ENCODE results near the gene TNFRSF8.

The TNFRSF8 gene

DNA sequence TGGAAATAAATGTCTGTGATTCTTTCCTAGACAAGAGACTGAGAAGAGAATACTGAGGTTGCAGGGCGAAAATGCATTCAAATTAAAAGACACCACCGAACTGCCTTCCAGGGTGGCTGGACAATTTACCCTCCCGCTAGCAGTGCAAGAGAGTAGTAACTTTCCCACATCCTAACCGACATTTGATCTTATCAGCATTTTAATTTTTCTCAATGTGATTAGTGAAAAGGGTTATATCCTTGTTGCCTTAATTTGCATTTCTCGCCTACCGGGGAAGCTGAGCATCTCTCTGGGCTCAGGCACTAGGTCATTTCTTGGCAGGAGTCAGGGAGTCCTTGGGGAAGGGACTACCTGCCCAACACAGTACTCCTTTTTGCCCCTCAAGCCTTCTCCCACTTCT is 2.8 kb downstream of the TNFRSF8 start:
- no peaks in the 10 kb centered on the region for H3K79me1 ChIP-seq (ENCODE audit: low read depth, low read length)
- H3K18ac ChIP-seq (ENCODE audit: low read length): no peak overlapping the region
- no peak overlapping the region for H3K4me3 ChIP-seq (ENCODE audit: low read length in 2 of 2)
- H3K27ac ChIP-seq (replicated peaks; ENCODE audit: low read length): no peak overlapping the region
- no peak overlapping the region for H4K91ac ChIP-seq (ENCODE audit: low read depth, low read length, poor library complexity)
- H3K14ac ChIP-seq (ENCODE audit: low read length): no peak overlapping the region
- peaks cover 20 to 72% (median 33%) of the 10 kb centered on the region in 3 experiments for H3K27me3 ChIP-seq (ENCODE audit: control insufficient read depth in 3 of 3, insufficient read depth in 3 of 3, low read depth in 1 of 3, low read length in 3 of 3)
- H2AFZ ChIP-seq (ENCODE audit: low read length): no peak overlapping the region
- H3K23ac ChIP-seq (ENCODE audit: low read depth, low read length, poor library complexity): no peak overlapping the region
- no peak overlapping the region for H2BK12ac ChIP-seq (ENCODE audit: low read length)
- no peak overlapping the region for H2BK120ac ChIP-seq (ENCODE audit: low read depth, low read length)
- no peak overlapping the region for H3K4me2 ChIP-seq (ENCODE audit: insufficient read depth, low read length, poor library complexity, severe bottlenecking)
- no peak overlapping the region for H2BK5ac ChIP-seq (ENCODE audit: low read length)
- H3K9me3 ChIP-seq (replicated peaks in 1 of 2; ENCODE audit: control insufficient read depth in 2 of 2, insufficient read depth in 1 of 2, low read depth in 1 of 2, low read length in 2 of 2): peaks cover 4 to 5% of the 10 kb centered on the region in 2 donors
- H2AK5ac ChIP-seq (ENCODE audit: low read depth, low read length): no peak overlapping the region
- H3K4ac ChIP-seq (ENCODE audit: low read length): no peak overlapping the region
- peak overlapping the region; percentile 9 for H4K8ac ChIP-seq (ENCODE audit: low read depth, low read length)
- H3K36me3 ChIP-seq (replicated peaks in 1 of 2; ENCODE audit: control insufficient read depth in 2 of 2, insufficient read depth in 2 of 2, low read length in 2 of 2): no peaks in the 10 kb centered on the region
- H3K4me1 ChIP-seq (ENCODE audit: control insufficient read depth in 2 of 2, insufficient read depth in 1 of 2, low read depth in 1 of 2, low read length in 2 of 2): peaks cover 9 to 14% of the 10 kb centered on the region in 2 donors
- DNase-seq (ENCODE audit: low spot score): no peak
- WGBS, 2 donors (ENCODE audit: extremely low coverage in 2 of 2, insufficient read length in 2 of 2, insufficient replicate concordance in 1 of 2): no CpG with 5 or more reads among the region's 6 CpGs
- H2BK15ac ChIP-seq (ENCODE audit: low read length): no peak overlapping the region
- no peak overlapping the region for H3K9ac ChIP-seq (ENCODE audit: low read depth, low read length, poor library complexity)

DNA sequence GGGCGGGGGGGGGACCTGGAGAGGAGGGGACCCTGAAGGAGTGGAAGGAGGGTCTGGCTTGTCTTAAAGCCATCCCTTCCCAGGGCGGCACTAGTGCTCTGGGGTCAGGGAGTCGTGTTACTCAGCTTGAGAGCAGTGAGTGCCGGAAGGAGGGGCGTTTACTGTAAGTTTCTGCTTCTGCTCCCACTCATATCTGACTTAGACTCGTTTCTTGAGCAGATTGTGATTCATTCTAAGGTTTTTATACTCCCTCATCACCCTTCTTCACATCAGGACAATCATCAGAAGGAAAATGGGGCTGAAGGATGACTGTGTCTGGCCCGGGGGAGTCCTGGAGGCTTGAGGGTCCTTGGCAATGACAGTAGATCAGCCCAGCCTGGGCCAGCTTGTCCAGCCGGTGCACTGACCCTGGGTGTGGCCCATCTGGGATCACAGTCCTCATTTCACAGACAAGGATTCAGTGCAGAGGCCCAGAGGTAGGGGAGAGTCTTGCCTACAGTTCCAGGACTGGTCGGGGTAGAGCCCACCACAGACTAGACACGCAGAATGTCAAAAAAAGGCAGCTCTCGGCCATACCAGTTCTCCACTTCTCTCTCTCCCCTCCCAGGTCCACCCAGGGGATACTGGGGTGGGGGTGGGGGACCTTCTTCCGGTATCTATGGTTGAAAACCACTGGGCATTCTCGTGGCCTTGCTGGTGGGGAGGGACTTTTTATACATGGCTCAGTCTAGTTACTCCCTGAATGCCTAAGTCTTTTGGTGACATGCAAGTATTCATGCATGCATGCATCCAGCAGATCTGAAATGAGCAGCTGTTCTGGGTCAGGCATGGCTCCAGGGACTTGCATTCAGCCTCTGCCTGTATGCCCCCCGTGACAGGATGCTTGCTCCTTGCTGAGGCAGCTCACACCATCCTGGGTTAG is 5.1 kb downstream of the TNFRSF8 start:
- H3K4me3 ChIP-seq (ENCODE audit: low read length in 2 of 2): no peak overlapping the region
- H2BK12ac ChIP-seq (ENCODE audit: low read length): no peak overlapping the region
- H3K14ac ChIP-seq (ENCODE audit: low read length): no peak overlapping the region
- H3K27me3 ChIP-seq (ENCODE audit: control insufficient read depth in 3 of 3, insufficient read depth in 3 of 3, low read depth in 1 of 3, low read length in 3 of 3): peaks cover 17 to 67% (median 17%) of the 10 kb centered on the region in 3 experiments
- no peaks in the 10 kb centered on the region for H3K36me3 ChIP-seq (replicated peaks in 1 of 2; ENCODE audit: control insufficient read depth in 2 of 2, insufficient read depth in 2 of 2, low read length in 2 of 2)
- H3K9ac ChIP-seq (ENCODE audit: low read depth, low read length, poor library complexity): peak overlapping the region; percentile 44
- H3K27ac ChIP-seq (replicated peaks; ENCODE audit: low read length): no peak overlapping the region
- peak overlapping the region; percentile 89 for H2AFZ ChIP-seq (ENCODE audit: low read length)
- peaks cover 9 to 13% of the 10 kb centered on the region in 2 donors for H3K4me1 ChIP-seq (ENCODE audit: control insufficient read depth in 2 of 2, insufficient read depth in 1 of 2, low read depth in 1 of 2, low read length in 2 of 2)
- H2BK5ac ChIP-seq (ENCODE audit: low read length): no peak overlapping the region
- no peak overlapping the region for H2AK5ac ChIP-seq (ENCODE audit: low read depth, low read length)
- no peak for DNase-seq (ENCODE audit: low spot score)
- no peaks in the 10 kb centered on the region for H3K79me1 ChIP-seq (ENCODE audit: low read depth, low read length)
- WGBS, 2 donors (ENCODE audit: extremely low coverage in 2 of 2, insufficient read length in 2 of 2, insufficient replicate concordance in 1 of 2): no CpG with 5 or more reads among the region's 14 CpGs
- no peak overlapping the region for H3K4ac ChIP-seq (ENCODE audit: low read length)
- H2BK120ac ChIP-seq (ENCODE audit: low read depth, low read length): no peak overlapping the region
- no peaks in the 10 kb centered on the region for H3K9me3 ChIP-seq (replicated peaks in 1 of 2; ENCODE audit: control insufficient read depth in 2 of 2, insufficient read depth in 1 of 2, low read depth in 1 of 2, low read length in 2 of 2)
- no peak overlapping the region for H3K18ac ChIP-seq (ENCODE audit: low read length)
- no peak overlapping the region for H3K4me2 ChIP-seq (ENCODE audit: insufficient read depth, low read length, poor library complexity, severe bottlenecking)
- H4K91ac ChIP-seq (ENCODE audit: low read depth, low read length, poor library complexity): no peak overlapping the region
- H2BK15ac ChIP-seq (ENCODE audit: low read length): peak overlapping the region; percentile 65
- no peak overlapping the region for H3K23ac ChIP-seq (ENCODE audit: low read depth, low read length, poor library complexity)
- H4K8ac ChIP-seq (ENCODE audit: low read depth, low read length): no peak overlapping the region

DNA sequence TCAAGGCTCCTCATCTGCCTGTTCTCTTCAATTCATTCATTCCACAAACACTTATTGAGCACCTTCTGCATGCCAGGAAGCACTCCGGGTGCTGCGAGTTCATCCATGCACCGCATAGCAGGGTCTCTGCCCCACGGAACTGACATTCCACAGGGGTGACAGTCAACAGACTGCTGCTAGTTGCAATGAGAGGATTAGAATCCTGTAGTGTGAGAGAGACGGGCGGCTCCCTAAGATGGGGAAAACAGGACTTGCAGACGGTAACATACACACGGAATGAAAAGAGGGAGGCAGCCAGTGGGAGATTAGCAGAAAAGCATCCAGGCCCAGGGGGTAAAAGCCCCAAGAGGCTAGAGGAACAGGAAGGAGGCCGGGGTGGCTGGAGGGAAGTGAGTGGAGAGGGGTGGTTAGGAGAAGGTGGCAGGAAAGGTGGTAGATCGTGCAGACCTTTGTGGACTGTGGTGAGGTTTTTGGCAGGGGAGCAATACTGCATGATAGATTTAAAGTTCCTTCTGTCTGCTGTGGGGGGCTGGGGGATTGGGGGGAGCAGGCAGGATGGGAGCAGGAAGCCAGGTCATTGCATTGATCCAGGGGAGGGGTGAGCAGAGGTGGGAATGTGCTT is 6.6 kb downstream of the TNFRSF8 start:
- peaks cover 7 to 9% of the 10 kb centered on the region in 2 donors for H3K4me1 ChIP-seq (ENCODE audit: control insufficient read depth in 2 of 2, insufficient read depth in 1 of 2, low read depth in 1 of 2, low read length in 2 of 2)
- H4K91ac ChIP-seq (ENCODE audit: low read depth, low read length, poor library complexity): no peak overlapping the region
- H3K79me1 ChIP-seq (ENCODE audit: low read depth, low read length): no peaks in the 10 kb centered on the region
- no peak overlapping the region for H3K4me2 ChIP-seq (ENCODE audit: insufficient read depth, low read length, poor library complexity, severe bottlenecking)
- no peak overlapping the region for H2AFZ ChIP-seq (ENCODE audit: low read length)
- H2BK120ac ChIP-seq (ENCODE audit: low read depth, low read length): no peak overlapping the region
- no peaks in the 10 kb centered on the region for H3K9me3 ChIP-seq (replicated peaks in 1 of 2; ENCODE audit: control insufficient read depth in 2 of 2, insufficient read depth in 1 of 2, low read depth in 1 of 2, low read length in 2 of 2)
- no peak overlapping the region for H3K4ac ChIP-seq (ENCODE audit: low read length)
- no peak overlapping the region for H2AK5ac ChIP-seq (ENCODE audit: low read depth, low read length)
- H3K4me3 ChIP-seq (ENCODE audit: low read length in 2 of 2): no peak overlapping the region
- no CpG with 5 or more reads among the region's 10 CpGs for WGBS, 2 donors (ENCODE audit: extremely low coverage in 2 of 2, insufficient read length in 2 of 2, insufficient replicate concordance in 1 of 2)
- H3K23ac ChIP-seq (ENCODE audit: low read depth, low read length, poor library complexity): no peak overlapping the region
- H2BK12ac ChIP-seq (ENCODE audit: low read length): no peak overlapping the region
- H3K27ac ChIP-seq (replicated peaks; ENCODE audit: low read length): no peak overlapping the region
- no peaks in the 10 kb centered on the region for H3K36me3 ChIP-seq (replicated peaks in 1 of 2; ENCODE audit: control insufficient read depth in 2 of 2, insufficient read depth in 2 of 2, low read length in 2 of 2)
- H3K14ac ChIP-seq (ENCODE audit: low read length): no peak overlapping the region
- H2BK5ac ChIP-seq (ENCODE audit: low read length): no peak overlapping the region
- H3K9ac ChIP-seq (ENCODE audit: low read depth, low read length, poor library complexity): no peak overlapping the region
- peak overlapping the region; percentile 58 for H3K18ac ChIP-seq (ENCODE audit: low read length)
- H3K27me3 ChIP-seq (ENCODE audit: control insufficient read depth in 3 of 3, insufficient read depth in 3 of 3, low read depth in 1 of 3, low read length in 3 of 3): peaks cover under 1 to 58% (median 1%) of the 10 kb centered on the region in 3 experiments
- peak overlapping the region; percentile 96 for H4K8ac ChIP-seq (ENCODE audit: low read depth, low read length)
- no peak for DNase-seq (ENCODE audit: low spot score)
- H2BK15ac ChIP-seq (ENCODE audit: low read length): no peak overlapping the region

DNA sequence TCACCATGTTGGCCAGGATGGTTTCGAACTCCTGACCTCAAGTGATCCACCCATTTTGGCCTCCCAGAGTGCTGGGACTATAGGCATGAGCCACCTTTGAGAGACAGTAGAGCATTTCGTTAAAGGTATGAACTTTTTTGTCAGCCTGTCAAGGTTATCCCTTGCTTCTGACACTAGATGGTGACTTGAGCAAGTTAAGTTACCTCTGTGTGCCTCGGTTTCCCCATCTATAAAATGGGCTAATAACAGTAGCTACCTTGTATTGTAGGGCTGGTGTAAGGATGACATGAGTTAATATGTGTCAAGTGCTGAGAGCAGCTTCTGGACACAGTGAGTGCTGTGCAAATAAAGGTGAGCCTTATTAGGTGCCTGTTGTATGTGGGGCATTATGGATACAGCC is 8.8 kb downstream of the TNFRSF8 start:
- no peak overlapping the region for H3K27ac ChIP-seq (replicated peaks; ENCODE audit: low read length)
- H2AFZ ChIP-seq (ENCODE audit: low read length): no peak overlapping the region
- no peak overlapping the region for H2BK12ac ChIP-seq (ENCODE audit: low read length)
- H2BK120ac ChIP-seq (ENCODE audit: low read depth, low read length): no peak overlapping the region
- H3K4me1 ChIP-seq (ENCODE audit: control insufficient read depth in 2 of 2, insufficient read depth in 1 of 2, low read depth in 1 of 2, low read length in 2 of 2): peaks cover 7 to 9% of the 10 kb centered on the region in 2 donors
- no peak overlapping the region for H4K8ac ChIP-seq (ENCODE audit: low read depth, low read length)
- H3K9me3 ChIP-seq (replicated peaks in 1 of 2; ENCODE audit: control insufficient read depth in 2 of 2, insufficient read depth in 1 of 2, low read depth in 1 of 2, low read length in 2 of 2): no peaks in the 10 kb centered on the region
- H3K4me2 ChIP-seq (ENCODE audit: insufficient read depth, low read length, poor library complexity, severe bottlenecking): no peak overlapping the region
- no peak overlapping the region for H3K18ac ChIP-seq (ENCODE audit: low read length)
- H3K79me1 ChIP-seq (ENCODE audit: low read depth, low read length): no peaks in the 10 kb centered on the region
- H3K36me3 ChIP-seq (replicated peaks in 1 of 2; ENCODE audit: control insufficient read depth in 2 of 2, insufficient read depth in 2 of 2, low read length in 2 of 2): no peaks in the 10 kb centered on the region
- H4K91ac ChIP-seq (ENCODE audit: low read depth, low read length, poor library complexity): peak overlapping the region; percentile 7
- H2AK5ac ChIP-seq (ENCODE audit: low read depth, low read length): peak overlapping the region; percentile 54
- H2BK5ac ChIP-seq (ENCODE audit: low read length): no peak overlapping the region
- no peak overlapping the region for H2BK15ac ChIP-seq (ENCODE audit: low read length)
- no peak overlapping the region for H3K9ac ChIP-seq (ENCODE audit: low read depth, low read length, poor library complexity)
- no CpG with 5 or more reads among the region's 3 CpGs for WGBS, 2 donors (ENCODE audit: extremely low coverage in 2 of 2, insufficient read length in 2 of 2, insufficient replicate concordance in 1 of 2)
- H3K27me3 ChIP-seq (ENCODE audit: control insufficient read depth in 3 of 3, insufficient read depth in 3 of 3, low read depth in 1 of 3, low read length in 3 of 3): peaks cover 0 to 54% (median 0%) of the 10 kb centered on the region in 3 experiments
- peak overlapping the region; percentile 66 for H3K14ac ChIP-seq (ENCODE audit: low read length)
- no peak overlapping the region for H3K4me3 ChIP-seq (ENCODE audit: low read length in 2 of 2)
- DNase-seq (ENCODE audit: low spot score): no peak
- H3K23ac ChIP-seq (ENCODE audit: low read depth, low read length, poor library complexity): no peak overlapping the region
- no peak overlapping the region for H3K4ac ChIP-seq (ENCODE audit: low read length)
